Ovary (tissue), 9 donors: ENCODE results near the gene SLC16A10. TPM values are rescaled to one million over a fixed set of nuclear protein-coding genes. Genes with fewer than 3 reads are reported as not detected.
"Not testable (repeated sequence)": the region's sequence is repeated elsewhere in the genome, so short reads cannot be mapped to it uniquely, and the experiment has no call there.

ENCODE experiments used
- DNase-seq, 5 donors: peaks; one replicate each; pipeline ENCODE4 v3.0.0-alpha.2; 2019 to 2020
- H3K27ac ChIP-seq, 2 donors: fragments of 200-600 bp; one replicate each; pipeline versions ENCODE4 v1.5.1 to v1.8.0; 2019 to 2022
- H3K27me3 ChIP-seq: fragments of 200-600 bp; one replicate; pipeline ENCODE4 v1.8.0; 2022
- H3K36me3 ChIP-seq: fragments of 200-600 bp; sonication (generic); one replicate; pipeline ENCODE4 v1.5.1; 2019
- H3K4me1 ChIP-seq: one replicate; pipeline ENCODE4 v1.8.1; 2013; ENCODE audit warnings: mild to moderate bottlenecking, moderate library complexity; ENCODE audit not compliant: insufficient read depth
- H3K4me3 ChIP-seq: fragments of 200-600 bp; sonication (generic); one replicate; pipeline ENCODE4 v1.5.1; 2017
- H3K9me3 ChIP-seq, 2 donors: fragments of 200-600 bp in 1 of 2; sonication (generic) in 1 of 2; one replicate each; pipeline versions ENCODE4 v1.5.1 to v1.8.1; 2013 to 2019; ENCODE audit warnings: mild to moderate bottlenecking in 1 of 2, moderate library complexity in 1 of 2
- EP300 ChIP-seq: sonication (generic); formaldehyde crosslinking; IDR thresholded peaks from one replicate; pipeline ENCODE4 v1.6.1; 2017; ENCODE audit warnings: antibody characterized with exemption
- POLR2A ChIP-seq: fragments of 450-650 bp; IDR thresholded peaks from one replicate; pipeline ENCODE4 v1.6.1; 2017; ENCODE audit warnings: antibody characterized with exemption, mild to moderate bottlenecking, moderate library complexity
- WGBS, 3 donors: extraction: QIAGEN DNeasy Blood & Tissue Kit in 1 of 3; methylation state at CpG; one replicate each; pipeline versions ENCODE4 v1.1.5 to v1.1.7; 2013 to 2017; 5-methylcytosine and 5-hydroxymethylcytosine counted together
- intact Hi-C, 4 donors: fragments of 100-400 bp; cut with DNase I; formaldehyde crosslinking; loops; one replicate each; pipeline versions ENCODE4 v1.11.0 to v1.15.1; 2022 to 2023
- polyA plus RNA-seq, 2 donors: library from polyadenylated mRNA; stranded (reverse); fragments of 200-250 nt in 1 of 2; fragments of 350-450 nt in 1 of 2; fragmentation: Illumina TruSeq in 1 of 2; extraction: RNeasy Lipid Tissue Mini Kit (QIAGEN cat#74804) in 1 of 2; gene quantifications; one replicate each; pipeline ENCODE4 v1.2.3, GENCODE V29; 2013 to 2014
- total RNA-seq, 7 donors: library from RNA; depleted of rRNA in 2 of 7; stranded (reverse); fragments of >200 nt in 2 of 7; fragmentation: NEBNext Ultra II Directional in 3 of 7; extraction: Animal tissue kit (Norgen Biotek cat#: 25700) in 3 of 7; gene quantifications; one replicate each; pipeline versions ENCODE4 v1.1.0 to v1.2.4, GENCODE V29; 2016 to 2023
- TF ChIP-seq, protein P1 (sequence below), 3 donors: fragments of 450-650 bp in 2 of 3; fragments of 200-600 bp in 1 of 3; IDR thresholded peaks; one replicate each; pipeline versions ENCODE4 v1.5.1 to v1.8.0; 2016 to 2022; ENCODE audit warnings: antibody characterized with exemption in 3 of 3, mild to moderate bottlenecking in 1 of 3
- donor health status: DM: no; HTN: no; CAD: no; lungs with moderate emphysema.
- donor health status: DM: no; HTN: no; CAD: no.
- donor health status: Bipolar disorder and iron deficiency.
- donor health status: DM: yes; HTN: yes; CAD: no.
- donor health status: DM: no; HTN: no; CAD: no.
- donor health status: DM: yes; HTN: yes; CAD: no.

The SLC16A10 gene
- total and polyA plus RNA-seq, 9 donors: 0.80 to 10.8 (median 4.0) TPM

DNA sequence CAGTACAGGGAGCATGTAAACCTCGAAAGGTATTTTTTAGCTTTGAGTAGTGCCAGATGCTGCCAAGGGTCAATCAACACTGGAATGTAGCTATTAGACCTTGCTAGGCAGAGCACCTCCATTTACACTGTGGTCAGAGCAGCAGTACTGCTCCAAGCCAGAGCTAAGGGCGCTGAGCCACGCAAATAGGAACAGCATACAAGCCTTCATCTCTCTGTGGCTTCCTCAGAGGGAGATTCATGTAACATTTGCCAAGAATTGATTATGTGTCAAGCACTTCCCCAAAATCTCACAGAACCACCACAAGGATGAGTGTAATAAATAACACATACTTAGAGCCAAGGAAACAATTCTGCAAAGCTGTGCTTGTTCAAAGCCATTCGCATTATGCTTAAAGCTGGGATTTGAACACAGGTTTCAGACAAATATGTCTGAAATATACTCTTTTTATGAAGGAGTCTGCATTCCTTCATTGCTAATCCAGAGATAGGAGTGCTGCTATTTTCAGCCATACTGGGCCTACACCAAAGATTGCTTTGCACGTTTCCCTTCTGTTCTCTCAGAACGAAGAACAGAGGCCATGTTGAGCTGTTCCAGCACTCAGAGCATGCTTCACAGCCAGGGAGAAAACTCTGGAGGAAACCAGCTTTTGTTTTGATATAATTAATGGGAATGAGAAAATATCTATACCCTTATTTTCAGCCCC, 97.7 kb downstream of the SLC16A10 start:
- no peaks in the 10 kb centered on the region for H3K4me1 ChIP-seq
- TF ChIP-seq POLR2A (no peak), EP300 (no peak)
- TF ChIP-seq, protein P1, sequence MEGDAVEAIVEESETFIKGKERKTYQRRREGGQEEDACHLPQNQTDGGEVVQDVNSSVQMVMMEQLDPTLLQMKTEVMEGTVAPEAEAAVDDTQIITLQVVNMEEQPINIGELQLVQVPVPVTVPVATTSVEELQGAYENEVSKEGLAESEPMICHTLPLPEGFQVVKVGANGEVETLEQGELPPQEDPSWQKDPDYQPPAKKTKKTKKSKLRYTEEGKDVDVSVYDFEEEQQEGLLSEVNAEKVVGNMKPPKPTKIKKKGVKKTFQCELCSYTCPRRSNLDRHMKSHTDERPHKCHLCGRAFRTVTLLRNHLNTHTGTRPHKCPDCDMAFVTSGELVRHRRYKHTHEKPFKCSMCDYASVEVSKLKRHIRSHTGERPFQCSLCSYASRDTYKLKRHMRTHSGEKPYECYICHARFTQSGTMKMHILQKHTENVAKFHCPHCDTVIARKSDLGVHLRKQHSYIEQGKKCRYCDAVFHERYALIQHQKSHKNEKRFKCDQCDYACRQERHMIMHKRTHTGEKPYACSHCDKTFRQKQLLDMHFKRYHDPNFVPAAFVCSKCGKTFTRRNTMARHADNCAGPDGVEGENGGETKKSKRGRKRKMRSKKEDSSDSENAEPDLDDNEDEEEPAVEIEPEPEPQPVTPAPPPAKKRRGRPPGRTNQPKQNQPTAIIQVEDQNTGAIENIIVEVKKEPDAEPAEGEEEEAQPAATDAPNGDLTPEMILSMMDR (IDR thresholded peaks at IDR 0.05): no peak
- no peaks in the 10 kb centered on the region for H3K27me3 ChIP-seq
- 76 to 83% (median 80%) methylated on average over 6 of the region's 6 CpGs for WGBS, 3 donors
- intact Hi-C loops: no loop called here
- no peak for DNase-seq
- H3K4me3 ChIP-seq: no peak overlapping the region
- H3K27ac ChIP-seq: no peak overlapping the region
- H3K36me3 ChIP-seq: no peaks in the 10 kb centered on the region
- H3K9me3 ChIP-seq: no peaks in the 10 kb centered on the region

DNA sequence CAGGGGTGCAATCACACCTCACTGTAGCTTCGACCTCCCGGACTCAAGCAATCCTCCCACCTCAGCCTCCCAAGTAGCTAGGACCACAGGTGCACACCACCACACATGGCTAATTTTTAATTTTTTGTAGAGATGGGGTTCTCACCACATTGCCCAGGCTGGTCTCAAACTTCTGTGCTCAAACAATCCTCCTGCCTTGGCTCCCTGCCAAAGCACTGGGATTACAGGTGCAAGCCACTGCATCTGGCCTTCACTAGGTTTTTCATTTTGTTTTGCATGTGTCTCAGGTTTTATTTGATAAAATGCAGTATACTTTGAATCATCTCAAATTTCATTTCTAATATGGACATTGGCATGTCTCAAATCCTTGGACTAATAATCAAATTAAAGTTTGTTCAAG, 98.7 kb downstream of the SLC16A10 start:
- 88 to 98% (median 97%) methylated on average over 2 of the region's 2 CpGs for WGBS, 3 donors
- Histone ChIP-seq H3K27me3 (no peaks in the 10 kb centered on the region), H3K4me1 (no peaks in the 10 kb centered on the region), H3K4me3 (no peak overlapping the region), H3K27ac (no peak overlapping the region), H3K9me3 (no peaks in the 10 kb centered on the region), H3K36me3 (no peaks in the 10 kb centered on the region)
- intact Hi-C loops: no loop called here
- no peak for DNase-seq
- TF ChIP-seq, protein P1 (IDR thresholded peaks at IDR 0.05): no peak
- TF ChIP-seq POLR2A (no peak), EP300 (no peak)

DNA sequence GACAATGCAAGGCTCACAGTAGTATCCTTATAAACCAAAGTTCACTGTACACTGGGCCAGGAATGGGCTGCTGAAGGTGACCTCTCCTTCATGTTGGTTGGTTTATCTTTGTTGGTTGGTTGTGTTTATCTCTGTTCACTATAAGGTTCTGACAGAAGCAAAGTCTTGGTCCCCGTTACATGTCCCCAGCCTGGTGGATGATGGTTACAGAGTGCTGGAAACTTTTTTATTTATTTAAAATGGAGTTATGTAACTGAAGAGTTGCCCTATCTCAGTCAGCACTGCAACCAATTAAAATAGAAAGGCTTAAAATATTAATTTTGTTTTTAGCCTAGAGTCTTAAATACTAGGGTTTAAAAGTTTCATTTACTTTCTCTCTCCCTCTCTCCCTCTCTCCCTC, 100.6 kb downstream of the SLC16A10 start:
- DNase-seq: no peak
- no peak for TF ChIP-seq EP300
- TF ChIP-seq POLR2A: no peak
- TF ChIP-seq, protein P1 (IDR thresholded peaks at IDR 0.05): no peak
- H3K36me3 ChIP-seq: no peaks in the 10 kb centered on the region
- WGBS, 3 donors: 87 to 94% (median 94%) methylated on average over 1 of the region's 1 CpG
- no peak overlapping the region for H3K27ac ChIP-seq
- H3K4me1 ChIP-seq: no peaks in the 10 kb centered on the region
- H3K27me3 ChIP-seq: no peaks in the 10 kb centered on the region
- intact Hi-C loops: no loop called here
- no peak overlapping the region for H3K4me3 ChIP-seq
- H3K9me3 ChIP-seq: no peaks in the 10 kb centered on the region

DNA sequence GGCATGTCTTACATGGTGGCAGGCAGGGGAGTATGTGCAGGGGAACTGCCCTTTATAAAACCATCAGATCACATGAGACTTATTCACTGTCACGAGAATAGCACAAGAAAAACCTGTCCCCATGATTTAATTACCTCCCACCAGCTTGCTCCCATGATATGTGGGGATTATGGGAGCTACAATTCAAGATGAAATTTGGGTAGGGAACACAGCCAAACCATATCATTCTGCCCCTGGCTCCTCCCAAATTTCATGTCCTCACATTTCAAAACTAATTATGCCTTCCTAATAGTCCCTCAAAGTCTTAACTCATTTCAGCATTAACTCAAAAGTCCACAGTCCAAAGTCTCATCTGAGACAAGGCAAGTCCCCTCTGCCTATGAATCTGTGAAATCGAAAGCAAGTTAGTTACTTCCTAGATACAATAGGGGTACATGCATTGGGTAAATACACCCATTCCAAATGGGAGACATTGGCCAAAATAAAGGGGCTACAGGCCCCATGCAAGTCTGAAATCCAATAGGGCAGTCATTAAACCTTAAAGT, 102.4 kb downstream of the SLC16A10 start:
- H3K9me3 ChIP-seq, intact Hi-C loops, DNase-seq, H3K4me1 ChIP-seq, H3K36me3 ChIP-seq, H3K27ac ChIP-seq, H3K27me3 ChIP-seq, H3K4me3 ChIP-seq: not testable (repeated sequence)
- WGBS, 3 donors: 67 to 91% (median 83%) methylated on average over 2 of the region's 2 CpGs

DNA sequence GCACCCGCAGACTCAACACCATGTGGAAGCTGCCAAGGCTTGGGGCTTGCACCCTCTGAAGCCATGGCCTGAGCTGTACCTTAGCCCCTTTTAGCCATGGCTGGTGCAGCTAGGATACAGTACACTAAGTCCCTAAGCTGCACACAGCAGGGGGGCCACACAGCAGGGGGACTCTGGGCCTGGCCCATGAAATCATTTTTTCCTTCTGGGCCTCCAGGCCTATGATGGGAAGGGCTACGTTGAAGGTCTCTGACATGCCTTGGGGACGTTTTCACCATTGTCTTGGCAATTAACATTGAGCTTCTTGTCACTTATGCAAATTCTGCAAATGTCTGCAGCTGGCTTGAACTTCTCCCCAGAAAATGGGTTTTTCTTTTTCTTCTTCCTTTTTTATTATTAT, 103.3 kb downstream of the SLC16A10 start:
- no peaks in the 10 kb centered on the region for H3K36me3 ChIP-seq
- intact Hi-C loops: no loop called here
- no peaks in the 10 kb centered on the region for H3K27me3 ChIP-seq
- no peak for TF ChIP-seq EP300
- TF ChIP-seq POLR2A: no peak
- TF ChIP-seq, protein P1 (IDR thresholded peaks at IDR 0.05): no peak
- no peak overlapping the region for H3K27ac ChIP-seq
- H3K4me1 ChIP-seq: no peaks in the 10 kb centered on the region
- no peaks in the 10 kb centered on the region for H3K9me3 ChIP-seq
- WGBS, 3 donors: 90 to 97% (median 97%) methylated on average over 3 of the region's 3 CpGs
- no peak for DNase-seq
- H3K4me3 ChIP-seq: no peak overlapping the region

DNA sequence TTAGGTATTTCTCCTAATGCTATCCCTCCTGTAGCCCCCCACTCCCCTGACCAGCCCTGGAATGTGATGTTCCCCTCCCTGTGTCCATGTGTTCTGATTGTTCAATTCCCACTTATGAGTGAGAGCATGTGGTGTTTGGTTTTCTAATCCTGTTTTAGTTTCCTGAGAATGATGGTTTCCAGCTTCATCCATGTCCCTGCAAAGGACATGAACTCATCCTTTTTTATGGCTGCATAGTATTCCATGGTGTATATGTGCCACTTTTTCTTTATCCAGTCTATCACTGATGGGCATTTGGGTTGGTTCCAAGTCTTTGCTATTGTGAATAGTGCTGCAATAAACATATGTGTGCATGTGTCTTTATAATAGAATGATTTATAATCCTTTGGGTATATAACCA, 103.8 kb downstream of the SLC16A10 start:
- H3K4me1 ChIP-seq, H3K36me3 ChIP-seq, H3K4me3 ChIP-seq, H3K9me3 ChIP-seq, H3K27me3 ChIP-seq, H3K27ac ChIP-seq, DNase-seq, intact Hi-C loops: not testable (repeated sequence)
